Bronchial epithelial cell (primary cell): ENCODE results near the gene PINLYP. TPM values are rescaled to one million over a fixed set of nuclear protein-coding genes. Genes with fewer than 3 reads are reported as not detected.

Experiments
- DNase-seq: peaks from one replicate; pipeline ENCODE4 v3.0.0-alpha.2; 2010; ENCODE audit warnings: low read depth
- FAIRE-seq: peaks from 2 replicates; lab custom pipeline; 2011; peaks lifted over from hg19 to GRCh38; lab: Jason Lieb, UNC
- H3K27me3 ChIP-seq: 2 replicates; pipeline ENCODE4 v1.5.1; 2011; ENCODE audit warnings: low read length; ENCODE audit not compliant: control insufficient read depth, insufficient read depth
- H3K36me3 ChIP-seq: 2 replicates; pipeline ENCODE4 v1.5.1; 2011; ENCODE audit warnings: low read length; ENCODE audit not compliant: control insufficient read depth, insufficient read depth
- H3K4me3 ChIP-seq: 2 replicates; pipeline ENCODE4 v1.5.1; 2011; ENCODE audit warnings: mild to moderate bottlenecking, low read depth, low read length, control low read depth
- total RNA-seq: library from RNA; depleted of rRNA; stranded (reverse); fragments of >200 nt; gene quantifications from 2 replicates; pipeline ENCODE4 v1.2.1, GENCODE V29; 2014
- TF ChIP-seq, protein P1 (sequence below): IDR thresholded peaks from 2 replicates; pipeline ENCODE4 v1.5.1; 2011; ENCODE audit warnings: mild to moderate bottlenecking, moderate library complexity, low read length, control low read depth, inconsistent platforms; ENCODE audit not compliant: insufficient read depth, severe bottlenecking

Gene PINLYP
- total RNA-seq, 1 donor from 2014 or later, result 0.53 TPM

DNA sequence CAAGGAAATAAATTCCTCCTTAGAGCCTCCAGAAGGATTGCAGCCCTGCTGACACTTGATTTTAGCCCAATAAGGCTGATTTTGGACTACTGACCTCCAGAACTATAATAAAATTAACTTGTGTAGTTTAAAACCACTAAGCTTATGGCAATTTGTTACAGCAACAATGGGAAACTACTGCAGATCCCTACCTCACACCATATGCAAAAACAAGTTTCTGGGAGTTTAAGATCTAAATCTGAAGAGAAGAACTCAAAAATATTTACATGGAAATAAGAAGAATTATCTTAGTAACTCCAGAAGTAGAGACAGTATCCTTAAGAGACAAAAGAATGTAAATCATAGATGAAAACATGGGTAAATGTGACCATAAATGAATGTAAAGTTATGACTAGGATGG lies 36.7 kb upstream of the PINLYP start:
- TF ChIP-seq, protein P1, sequence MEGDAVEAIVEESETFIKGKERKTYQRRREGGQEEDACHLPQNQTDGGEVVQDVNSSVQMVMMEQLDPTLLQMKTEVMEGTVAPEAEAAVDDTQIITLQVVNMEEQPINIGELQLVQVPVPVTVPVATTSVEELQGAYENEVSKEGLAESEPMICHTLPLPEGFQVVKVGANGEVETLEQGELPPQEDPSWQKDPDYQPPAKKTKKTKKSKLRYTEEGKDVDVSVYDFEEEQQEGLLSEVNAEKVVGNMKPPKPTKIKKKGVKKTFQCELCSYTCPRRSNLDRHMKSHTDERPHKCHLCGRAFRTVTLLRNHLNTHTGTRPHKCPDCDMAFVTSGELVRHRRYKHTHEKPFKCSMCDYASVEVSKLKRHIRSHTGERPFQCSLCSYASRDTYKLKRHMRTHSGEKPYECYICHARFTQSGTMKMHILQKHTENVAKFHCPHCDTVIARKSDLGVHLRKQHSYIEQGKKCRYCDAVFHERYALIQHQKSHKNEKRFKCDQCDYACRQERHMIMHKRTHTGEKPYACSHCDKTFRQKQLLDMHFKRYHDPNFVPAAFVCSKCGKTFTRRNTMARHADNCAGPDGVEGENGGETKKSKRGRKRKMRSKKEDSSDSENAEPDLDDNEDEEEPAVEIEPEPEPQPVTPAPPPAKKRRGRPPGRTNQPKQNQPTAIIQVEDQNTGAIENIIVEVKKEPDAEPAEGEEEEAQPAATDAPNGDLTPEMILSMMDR, result no peak
- Histone ChIP-seq H3K27me3 (no peaks in the 10 kb centered on the region), H3K4me3 (no peak overlapping the region), H3K36me3 (peaks cover 7% of the 10 kb centered on the region)
- FAIRE-seq (no peak), DNase-seq (no peak)

DNA sequence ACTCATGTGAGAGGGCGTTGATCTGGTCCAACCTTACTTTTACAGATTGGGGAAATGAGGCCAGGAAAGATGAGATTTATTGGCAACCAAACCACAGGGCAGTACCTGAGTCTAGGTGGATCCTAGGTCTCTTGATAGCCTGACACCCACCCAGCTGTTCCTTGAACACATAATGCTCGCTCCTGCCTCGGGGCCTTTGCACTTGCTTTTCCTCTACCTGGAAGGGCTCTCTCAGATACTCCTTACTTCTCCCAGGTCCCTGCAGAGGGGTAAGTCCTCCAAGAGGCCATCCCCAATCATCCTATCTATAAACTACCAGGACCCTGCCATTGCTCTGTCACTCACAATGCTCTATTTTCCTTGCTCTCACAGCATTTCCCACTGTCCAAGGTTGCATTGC lies 35.2 kb upstream of the PINLYP start:
- FAIRE-seq, result no peak

DNA sequence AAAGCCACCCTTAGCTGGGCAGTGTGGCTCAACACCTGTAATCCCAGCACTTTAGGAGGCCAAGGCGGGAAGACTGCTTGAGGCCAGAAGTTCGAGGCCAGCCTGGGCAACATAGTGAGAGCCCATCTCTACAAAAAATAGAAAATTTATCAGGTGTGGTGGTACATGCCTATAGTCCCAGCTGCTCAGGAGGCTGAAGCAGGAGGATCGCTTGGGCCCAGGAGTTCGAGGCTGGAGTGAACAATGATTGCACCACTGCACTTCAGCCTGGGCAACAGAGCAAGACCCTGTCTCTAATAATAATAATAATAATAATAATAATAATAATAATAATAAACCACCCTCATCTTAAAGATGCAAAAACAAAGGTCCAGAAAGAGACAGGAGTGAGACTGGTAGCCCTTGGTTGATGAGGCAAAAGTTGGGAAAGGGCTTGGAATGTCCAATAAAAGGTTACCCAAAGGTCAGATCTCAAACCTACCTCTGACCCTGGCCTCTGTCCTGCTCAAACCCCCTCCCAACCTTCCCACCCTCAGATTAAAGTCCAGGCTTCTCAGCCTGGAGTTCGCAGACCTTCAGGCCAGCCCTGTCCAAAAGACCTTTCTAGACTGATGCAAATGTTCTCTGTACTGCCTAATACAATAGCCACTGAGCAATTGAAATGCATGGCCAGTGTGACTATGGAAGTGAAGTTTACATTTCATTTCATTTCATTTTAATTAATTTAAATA lies 33.5 kb upstream of the PINLYP start:
- H3K4me3 ChIP-seq, result no peak overlapping the region
- H3K27me3 ChIP-seq, result no peaks in the 10 kb centered on the region
- H3K36me3 ChIP-seq, result peaks cover 9% of the 10 kb centered on the region
- TF ChIP-seq, protein P1, result no peak
- no peak for FAIRE-seq
- DNase-seq, result no peak

More for the DNA sequence above, 35.2 kb upstream of the PINLYP start:
- peaks cover 7% of the 10 kb centered on the region for H3K36me3 ChIP-seq
- no peak overlapping the region for H3K4me3 ChIP-seq
- DNase-seq, result no peak
- no peaks in the 10 kb centered on the region for H3K27me3 ChIP-seq
- TF ChIP-seq, protein P1, result no peak

DNA sequence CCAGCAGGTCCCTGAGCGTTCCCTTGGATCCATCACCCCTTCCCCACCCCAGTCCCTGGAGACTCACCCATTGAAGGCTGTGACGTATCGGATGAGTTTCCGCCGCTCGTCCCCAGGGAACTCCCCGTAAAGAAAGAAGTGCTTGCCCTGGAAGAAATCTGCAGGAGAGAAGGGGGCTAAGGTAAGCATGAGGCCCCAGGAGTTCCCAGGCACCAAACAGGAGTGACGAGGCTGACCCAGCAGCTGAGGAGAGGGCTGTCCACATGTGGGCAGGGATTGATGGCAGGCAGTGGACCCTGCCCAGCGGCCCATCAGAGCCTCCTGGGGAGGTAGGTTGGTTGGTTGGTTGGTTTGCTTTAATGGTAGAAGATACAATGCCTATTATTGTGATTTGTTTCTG lies 31.5 kb upstream of the PINLYP start:
- TF ChIP-seq, protein P1, result no peak
- FAIRE-seq (no peak), DNase-seq (no peak)
- no peak overlapping the region for H3K4me3 ChIP-seq
- no peaks in the 10 kb centered on the region for H3K27me3 ChIP-seq
- peaks cover 9% of the 10 kb centered on the region for H3K36me3 ChIP-seq

DNA sequence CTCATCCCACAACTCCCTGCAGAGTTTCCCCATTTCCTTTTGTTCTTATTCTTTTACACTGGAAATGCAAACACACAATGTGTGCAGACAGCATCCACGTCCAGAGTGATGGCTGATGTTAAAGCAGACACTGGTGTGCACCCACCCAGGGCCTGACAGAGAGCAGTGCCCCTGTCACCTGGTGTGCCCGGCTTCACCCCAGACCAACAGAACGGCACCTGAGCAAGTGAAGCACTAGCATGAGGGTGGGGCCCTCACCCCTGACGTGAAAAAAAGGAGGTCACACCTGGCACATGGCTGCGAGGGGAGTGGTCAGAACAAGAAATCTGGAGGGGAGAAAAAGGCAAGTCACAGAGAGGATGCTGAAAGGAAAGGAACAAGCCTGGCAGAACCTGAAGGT lies 30.3 kb upstream of the PINLYP start:
- no peak for FAIRE-seq
- no peaks in the 10 kb centered on the region for H3K27me3 ChIP-seq
- TF ChIP-seq, protein P1, result no peak
- H3K4me3 ChIP-seq, result no peak overlapping the region
- H3K36me3 ChIP-seq, result peaks cover 10% of the 10 kb centered on the region
- DNase-seq, result no peak

DNA sequence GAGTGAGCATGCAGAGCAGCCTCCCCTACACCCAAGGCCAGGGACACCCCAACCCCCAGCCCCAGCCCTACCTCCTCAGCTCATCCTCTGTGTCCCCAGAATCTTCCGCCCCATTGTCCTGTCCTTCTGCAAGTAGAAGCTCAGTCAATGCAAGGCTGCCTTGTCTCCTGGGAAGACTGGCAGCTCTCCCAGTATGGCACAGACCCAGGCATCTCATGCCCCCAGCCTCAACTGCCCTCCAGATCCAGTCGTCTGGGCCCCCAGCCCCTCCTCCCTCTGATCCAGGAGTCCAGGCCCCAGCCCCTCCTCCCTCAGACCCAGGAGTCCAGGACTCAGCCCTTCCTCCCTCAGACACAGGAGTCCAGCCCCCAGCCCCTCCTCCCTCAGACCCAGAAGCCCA lies 29.6 kb upstream of the PINLYP start:
- H3K36me3 ChIP-seq, result peaks cover 14% of the 10 kb centered on the region
- no peak overlapping the region for H3K4me3 ChIP-seq
- DNase-seq (no peak), FAIRE-seq (no peak)
- TF ChIP-seq, protein P1, result no peak
- no peaks in the 10 kb centered on the region for H3K27me3 ChIP-seq
